ENCODE measurements around the gene LYRM4.
"Not testable (repeated sequence)": the region's sequence is repeated elsewhere in the genome, so short reads cannot be mapped to it uniquely, and the experiment has no call there.

Gene LYRM4

DNA sequence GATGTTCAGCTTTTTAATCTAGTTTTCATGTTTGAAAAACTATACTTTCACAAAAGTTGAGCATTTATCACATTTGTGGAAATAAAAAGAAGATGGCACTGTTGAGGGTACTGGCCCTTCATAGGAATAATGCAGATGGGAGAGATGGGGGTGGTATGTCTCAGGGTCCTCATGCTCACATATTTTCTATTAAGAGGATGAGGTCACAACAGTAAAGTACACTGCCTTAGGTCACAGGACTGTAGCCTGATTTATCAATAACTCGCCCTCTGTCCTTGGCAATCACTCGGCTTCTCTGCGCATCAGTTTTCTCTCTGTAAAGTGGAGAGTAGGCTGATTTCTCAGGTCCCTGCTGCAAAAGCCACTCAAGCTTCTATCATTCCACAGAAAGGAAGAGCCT, 119.7 kb downstream of the LYRM4 start:
- no peak for DNase-seq (ENCODE audit: low spot score)

DNA sequence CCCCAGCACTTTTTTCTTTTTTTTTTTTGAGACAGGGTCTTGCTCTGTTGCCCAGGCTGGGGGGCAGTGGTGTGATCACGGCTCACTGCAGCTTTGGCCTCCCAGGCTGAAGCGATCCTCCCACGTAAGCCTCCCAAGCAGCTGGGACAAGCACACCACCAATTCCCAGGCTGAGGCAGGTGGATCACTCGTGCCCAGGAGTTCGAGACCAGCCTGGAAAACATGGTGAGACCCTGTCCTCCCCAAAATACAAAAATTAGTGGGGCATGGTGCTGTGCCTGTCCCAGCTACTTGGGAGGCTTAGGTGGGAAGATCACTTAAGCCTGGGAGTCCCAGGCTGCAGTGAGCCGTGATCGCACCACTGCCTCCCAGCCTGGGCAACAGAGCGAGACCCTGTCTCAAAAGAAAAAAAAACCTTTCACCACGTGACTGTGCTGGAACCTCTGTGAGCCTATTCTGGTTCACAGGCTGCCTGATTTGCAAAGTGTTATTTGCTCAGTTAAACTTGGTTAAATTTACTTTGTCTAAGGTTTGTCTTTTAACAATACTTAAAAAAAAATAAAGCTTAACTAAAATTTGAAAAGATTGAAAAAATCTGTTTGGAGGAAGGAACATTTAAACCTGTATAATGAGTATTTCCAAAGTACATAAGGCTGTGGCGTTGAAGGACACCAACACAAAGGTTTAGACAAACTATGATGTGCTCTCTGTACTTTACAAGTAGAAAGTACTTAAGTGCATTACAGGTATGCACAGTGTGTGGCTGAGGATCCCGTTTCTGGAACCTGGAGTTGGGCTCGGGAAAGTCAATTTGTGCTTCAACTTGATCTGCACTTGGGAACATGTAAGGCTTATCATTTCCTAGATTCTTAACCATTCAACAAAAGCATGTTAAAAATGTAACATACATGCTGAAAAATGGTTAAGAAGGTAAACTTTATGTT, 120.7 kb downstream of the LYRM4 start:
- DNase-seq (ENCODE audit: low spot score): no peak

DNA sequence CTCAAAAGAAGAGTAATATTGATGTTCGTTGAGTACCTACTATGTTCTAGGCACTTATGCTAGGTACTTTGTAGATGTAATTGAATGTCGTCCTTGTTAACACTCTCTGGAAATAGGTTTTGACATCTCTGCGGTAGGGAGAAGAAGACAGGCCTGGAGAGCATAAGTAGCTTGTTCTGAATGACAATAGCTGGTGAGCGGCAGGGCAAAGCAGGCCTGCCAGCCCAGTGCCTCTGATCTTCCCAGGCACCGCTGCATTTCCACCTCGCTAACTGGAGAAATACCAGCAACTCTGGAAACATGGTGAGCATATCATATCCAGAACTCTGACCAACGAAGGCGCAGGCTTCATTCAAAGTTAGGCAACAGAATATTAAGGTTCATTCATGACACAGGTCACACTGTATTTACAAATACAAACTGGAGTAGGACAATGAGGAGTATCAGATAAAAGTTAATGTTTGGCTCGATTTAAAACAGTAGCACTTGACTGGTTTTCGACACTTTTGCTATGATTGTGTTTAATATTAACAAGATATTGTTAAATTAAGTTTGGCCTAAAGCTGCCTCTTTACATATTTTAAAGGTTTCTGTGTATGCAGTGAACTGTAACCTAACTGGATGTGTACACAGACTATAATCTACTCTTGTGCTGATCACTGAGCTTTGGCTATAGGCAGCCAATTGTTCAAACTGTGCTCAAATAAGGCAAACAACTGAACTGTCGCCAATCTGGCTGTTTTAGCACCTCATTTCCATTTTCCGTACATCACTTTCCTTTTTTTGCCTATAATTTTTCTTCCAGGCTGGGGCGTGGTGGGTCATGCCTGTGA, 121.5 kb downstream of the LYRM4 start:
- DNase-seq (ENCODE audit: low spot score): no peak

DNA sequence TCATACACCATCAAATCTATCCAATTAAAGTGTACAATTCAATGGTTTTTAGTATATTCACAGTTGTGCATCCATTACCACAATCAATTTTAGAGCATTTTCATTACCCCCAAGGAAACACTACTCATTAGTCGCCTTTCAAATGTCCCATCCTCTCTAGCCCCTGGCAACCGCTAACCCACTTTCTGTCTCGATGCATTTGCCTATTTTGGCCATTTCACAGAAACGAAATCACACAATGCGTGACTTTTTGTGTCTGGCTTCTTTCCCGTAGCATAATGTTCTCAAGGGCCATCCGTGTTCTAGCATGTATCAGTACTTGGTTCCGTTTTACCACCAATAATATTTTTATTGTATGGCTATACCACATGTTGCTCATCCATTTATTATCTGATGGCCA, 123.9 kb downstream of the LYRM4 start:
- no peak for DNase-seq (ENCODE audit: low spot score)

DNA sequence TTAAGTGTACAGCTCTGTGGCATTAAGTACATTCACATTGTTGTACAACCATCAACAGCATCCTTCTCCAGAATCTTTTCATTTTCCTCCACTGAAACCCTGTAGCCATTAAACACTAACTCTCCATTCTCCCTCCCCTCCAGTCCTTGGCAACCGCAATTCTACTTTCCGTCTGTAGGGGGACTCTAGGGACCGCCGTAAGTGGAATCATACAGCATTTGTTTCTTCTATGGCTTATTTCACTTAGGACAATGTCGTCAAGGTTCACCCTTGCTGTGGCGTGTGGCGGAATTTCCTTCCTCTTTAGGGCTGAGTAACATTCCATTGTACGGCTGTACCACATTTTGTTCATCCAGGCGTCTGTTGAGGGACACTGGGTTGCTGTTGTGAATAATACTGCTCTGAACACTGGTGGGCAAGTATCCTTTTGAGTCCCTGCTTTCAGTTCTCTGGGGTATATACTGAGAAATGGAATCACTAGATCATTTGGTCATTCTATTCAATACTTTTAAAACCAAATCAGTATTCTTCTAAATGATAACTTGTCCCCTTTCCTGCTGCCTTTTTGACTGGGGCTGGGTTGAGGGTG, 124.9 kb downstream of the LYRM4 start:
- no peak for DNase-seq (ENCODE audit: low spot score)

DNA sequence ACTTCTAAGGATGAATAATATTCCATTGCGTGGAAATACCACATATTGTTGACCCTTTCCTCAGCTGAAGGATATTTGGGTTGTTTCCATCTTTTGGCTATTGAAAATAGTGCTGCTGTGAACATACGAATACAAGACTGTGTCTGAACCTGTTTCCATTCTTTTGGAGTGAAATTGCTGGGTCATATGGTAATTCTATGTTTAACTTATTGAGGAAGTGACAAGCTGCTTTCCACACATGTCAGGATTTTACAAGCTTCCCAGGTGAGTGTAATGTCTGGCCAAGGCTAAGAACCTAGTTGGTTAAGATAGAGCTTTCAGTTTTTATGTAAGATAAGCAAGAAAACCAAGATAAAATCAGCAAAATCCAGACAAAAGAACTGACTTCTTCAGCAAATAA, 126.8 kb downstream of the LYRM4 start:
- DNase-seq (ENCODE audit: low spot score): no peak

DNA sequence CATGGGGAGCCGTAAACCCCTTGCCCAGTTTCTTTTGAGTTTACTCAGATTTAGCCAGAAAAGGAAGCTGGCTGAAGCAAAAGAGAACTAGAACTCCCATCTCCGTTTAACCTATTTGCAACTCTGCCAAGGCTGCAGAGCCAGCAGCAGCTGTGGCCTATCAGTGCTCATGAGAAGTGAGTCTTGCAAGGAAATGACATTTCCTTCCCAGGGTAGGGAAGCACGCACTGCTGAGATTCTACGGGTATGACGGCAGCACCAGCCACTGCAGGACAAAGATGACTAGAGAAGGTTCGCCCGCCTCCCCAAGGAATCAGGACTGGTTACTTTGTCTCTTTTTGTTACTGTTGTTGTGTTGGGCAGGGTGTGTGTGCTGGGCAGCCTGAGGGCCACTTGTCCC, 128.0 kb downstream of the LYRM4 start:
- peak; percentile 79 for DNase-seq (ENCODE audit: low spot score)

DNA sequence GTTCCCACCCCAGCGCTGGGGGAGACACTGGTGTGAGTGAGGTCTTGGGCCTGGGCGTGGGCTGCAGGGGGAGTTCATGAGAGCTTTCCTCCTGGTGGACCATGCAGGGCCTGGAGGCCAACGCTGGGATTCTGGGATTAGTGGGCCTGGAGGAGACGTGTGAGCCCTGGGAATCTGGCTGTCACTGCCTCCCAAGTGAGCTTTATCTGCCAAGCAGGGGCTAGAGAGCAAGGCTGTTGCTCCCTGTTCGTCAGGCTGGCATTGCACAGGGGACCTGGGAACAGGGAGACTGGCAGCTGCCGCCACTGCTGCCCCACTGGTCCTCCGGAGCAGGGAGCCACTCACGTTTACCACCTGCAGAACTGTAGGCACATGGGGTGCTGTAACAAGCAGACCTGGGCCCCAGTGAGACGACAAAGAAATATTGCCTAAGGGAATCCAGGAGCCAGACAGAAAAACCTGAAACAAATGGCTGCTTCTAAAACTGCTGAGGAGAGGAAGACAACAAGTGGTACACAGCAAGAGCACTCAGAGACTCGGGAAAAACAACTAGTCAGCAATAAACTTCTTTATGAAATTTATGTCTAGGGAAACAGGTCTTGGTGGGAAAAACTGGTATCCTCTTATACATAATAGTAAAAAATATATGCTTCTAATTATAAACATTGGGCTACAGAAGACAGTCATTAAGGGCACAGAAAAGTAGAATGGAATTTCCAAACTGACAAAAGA, 130.4 kb downstream of the LYRM4 start:
- DNase-seq (ENCODE audit: low spot score): no peak

DNA sequence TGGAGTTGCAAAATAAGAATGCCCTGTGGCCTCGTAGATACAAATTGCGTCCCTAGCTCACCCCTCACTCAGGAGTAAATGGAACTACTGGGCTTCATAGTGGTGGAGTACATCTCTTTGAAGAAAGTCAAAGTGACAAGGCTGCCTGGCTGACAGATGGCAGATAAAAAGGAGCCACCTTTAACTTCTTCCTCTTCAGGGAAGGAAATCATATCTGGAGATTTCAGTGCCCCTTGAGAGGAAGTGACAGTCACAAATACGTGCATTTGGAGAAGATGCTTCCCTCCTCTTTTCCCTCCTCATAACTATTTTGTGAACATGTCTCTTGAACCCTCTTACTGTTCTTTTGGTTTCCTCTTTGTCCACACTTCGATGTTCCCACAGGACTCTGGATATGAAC, 132.4 kb downstream of the LYRM4 start:
- DNase-seq (ENCODE audit: low spot score): no peak

DNA sequence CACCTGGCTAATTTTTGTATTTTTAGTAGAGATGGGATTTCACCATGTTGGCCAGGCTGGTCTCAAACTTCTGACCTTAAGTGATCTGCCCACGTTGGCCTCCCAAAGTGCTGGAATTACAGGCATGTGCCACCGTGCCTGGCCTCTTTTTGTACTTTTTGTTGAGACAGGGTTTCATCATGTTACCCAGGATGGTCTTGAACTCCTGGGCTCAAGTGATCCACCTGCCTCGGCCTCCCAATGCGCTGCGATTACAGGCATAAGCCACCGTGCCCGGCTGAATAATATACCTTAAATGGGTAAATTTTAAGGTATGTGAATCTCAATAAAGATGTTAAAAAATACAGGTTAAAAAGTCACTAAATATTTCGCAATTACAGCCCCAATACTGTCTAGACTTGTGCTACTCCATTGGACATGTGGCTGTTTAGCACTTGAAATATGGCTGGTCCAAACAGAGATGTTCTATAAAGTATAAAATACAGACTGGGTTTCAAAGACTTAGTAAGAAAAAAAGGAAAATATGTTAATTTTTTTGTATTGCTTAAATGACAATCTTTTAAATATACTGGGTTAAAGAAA, 133.6 kb downstream of the LYRM4 start:
- DNase-seq (ENCODE audit: low spot score): no peak

DNA sequence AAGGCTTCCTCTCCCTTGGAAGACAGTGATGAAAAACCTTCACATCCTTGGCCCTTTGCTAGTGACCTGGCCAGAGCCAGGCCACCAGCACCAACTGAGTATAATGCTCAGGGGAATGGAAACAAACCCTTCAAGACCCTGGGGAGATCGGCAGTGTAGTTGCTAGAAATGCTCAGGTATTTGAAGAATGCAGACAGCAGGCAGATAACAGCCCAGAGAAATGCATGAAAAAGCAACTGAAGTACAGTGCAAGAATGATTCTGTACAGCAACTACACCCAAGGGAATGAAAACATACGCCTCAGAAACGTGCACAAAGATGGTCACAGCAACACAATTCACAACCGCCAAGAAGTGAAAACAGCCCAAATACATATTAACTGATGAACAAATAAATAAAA, 134.5 kb downstream of the LYRM4 start:
- peak; percentile 55 for DNase-seq (ENCODE audit: low spot score)

DNA sequence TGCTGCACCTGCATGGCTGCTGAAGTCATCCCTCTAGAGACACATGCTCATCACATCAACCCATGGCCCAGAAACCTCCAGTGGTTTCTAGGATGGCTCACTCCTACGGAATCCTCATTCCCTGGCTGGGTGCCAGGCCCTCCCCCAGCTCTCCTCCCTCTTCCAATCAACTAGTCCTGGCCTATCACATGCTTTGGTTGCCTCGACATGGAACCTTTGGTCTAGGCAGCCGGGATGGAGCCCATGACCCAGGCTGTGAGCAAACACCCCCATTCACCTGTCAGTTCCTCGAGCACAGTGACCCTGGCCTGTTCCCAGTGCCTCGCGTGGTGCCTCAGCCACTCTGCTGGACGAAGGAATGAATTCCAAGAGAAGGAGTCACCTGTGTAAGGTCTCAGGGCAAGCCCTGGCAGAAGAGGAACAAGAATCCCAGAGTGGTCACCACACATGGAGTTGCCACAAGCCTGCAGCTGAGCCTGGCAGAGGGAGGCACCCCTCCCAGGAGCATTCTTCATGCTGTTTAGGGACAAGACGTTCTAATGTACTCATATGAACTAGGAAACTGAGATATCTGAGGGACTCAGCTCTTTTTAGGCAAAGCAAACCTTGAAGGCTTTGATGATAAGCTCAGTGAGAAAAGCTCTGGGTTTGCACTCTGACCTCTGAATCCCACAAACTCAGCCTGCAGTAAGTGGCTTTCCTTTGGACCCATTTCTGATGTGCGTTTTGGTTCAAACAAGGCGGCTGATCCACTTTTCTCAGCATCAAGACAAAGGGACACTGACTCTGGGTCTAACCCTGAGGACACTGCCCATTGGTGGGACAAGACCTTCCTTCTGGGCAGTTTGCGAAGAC, 135.4 kb downstream of the LYRM4 start:
- DNase-seq (ENCODE audit: low spot score): peak; percentile 30

DNA sequence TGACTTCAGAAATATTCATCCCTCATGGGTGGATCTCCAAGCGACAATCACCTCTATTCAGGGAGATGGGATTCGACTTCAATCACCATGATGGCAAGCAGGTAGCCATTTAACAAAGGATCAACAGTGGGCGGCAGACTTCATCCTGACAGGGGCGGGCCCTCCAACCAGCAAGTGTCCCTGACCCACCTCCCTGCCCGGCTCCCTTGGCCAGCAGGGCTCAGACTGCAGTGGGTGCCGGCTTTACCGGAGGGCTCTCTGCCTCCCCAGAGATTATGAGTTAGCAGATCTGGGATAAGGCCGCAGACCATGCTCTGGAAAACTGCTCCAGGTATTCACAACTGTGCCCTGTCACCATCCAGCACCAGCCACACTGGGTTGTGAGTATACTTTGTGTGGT, 136.2 kb downstream of the LYRM4 start:
- DNase-seq (ENCODE audit: low spot score): no peak

DNA sequence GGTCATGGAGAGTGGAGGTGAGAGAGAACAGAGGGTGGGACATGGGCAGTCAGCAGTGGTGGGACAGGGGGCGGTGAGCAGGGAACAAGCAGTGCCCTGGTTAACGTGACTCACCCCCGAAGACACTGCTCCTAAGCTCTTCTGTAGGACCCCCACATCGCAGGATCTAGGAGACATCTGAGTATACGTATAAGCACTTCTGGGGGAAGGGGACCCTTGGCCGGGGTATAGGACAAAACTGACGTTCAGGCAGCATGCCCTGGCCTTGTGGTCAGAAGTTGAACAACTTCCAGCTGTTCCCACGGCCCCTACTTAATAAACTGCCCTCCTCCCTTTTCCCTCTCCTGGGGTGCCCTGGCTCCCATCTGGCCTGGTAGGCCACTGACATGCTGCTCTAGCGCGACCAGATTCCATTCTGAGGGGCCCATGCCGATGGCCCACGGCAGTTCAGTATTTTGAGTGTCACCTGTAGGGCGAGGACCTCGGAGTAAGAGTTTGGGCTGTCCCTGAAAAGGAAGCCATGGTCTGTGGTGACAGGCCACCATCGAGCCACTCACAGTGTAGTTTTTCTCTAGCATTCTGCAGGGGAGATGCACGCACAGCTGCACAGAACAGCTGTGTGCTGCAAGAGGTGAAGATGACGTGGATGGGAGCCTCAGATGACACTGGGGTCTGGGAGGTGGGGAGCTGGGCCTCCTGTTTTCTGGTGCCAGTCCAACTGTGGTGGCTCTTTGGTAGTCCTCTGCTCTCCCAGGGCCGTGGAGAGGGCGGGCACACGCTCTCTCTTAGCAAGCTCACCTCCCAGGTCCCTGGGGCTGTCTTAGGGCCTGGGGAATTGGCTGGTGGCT, 137.2 kb downstream of the LYRM4 start:
- no peak for DNase-seq (ENCODE audit: low spot score)

DNA sequence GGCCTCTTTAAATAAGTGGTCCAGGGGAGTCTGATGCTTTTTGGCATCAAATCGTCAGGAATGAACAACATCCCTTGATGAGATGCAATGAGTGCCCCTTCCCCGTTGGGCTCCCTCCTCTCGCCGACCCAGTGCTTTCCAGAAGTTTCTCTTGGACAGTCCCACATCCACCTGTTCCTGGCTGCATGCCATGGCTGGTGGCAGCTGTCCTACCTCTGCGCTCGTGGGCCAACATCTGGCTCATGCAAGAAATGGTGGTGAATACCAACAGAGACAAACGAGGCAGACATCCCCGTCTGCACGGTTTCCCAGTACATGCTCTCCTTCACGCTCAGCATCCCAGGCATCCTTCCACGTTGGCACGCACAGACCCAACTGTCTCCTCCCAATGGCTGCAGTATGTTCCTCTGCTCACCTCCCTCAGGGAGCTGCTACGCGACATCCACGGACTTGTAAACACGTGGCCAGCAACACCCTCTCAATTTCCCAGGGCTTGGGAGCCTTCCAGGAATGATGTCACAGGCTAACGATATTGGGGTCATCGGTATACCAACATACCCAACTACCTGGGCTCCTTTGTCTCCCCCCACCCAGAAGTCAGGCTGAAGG, 138.1 kb downstream of the LYRM4 start:
- DNase-seq (ENCODE audit: low spot score): no peak

DNA sequence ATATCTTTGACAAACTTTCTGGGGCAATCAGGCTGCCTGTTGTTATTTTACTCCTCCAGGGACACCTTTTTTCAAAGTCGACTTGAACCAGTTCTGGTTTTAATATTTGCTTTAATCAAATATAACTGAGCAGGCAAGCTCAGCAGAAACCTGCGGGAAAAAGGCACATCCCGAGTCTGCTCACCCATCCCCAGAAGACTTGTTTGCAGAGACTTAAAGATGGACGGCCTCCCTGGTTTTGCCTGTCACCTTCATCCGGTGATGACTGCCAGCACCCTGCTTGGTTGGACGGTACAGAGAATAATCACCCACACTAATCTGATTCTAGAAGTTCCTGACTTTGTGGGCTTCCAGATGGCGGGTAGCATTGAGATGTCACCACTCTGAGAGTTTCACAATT, 138.8 kb downstream of the LYRM4 start:
- no peak for DNase-seq (ENCODE audit: low spot score)

DNA sequence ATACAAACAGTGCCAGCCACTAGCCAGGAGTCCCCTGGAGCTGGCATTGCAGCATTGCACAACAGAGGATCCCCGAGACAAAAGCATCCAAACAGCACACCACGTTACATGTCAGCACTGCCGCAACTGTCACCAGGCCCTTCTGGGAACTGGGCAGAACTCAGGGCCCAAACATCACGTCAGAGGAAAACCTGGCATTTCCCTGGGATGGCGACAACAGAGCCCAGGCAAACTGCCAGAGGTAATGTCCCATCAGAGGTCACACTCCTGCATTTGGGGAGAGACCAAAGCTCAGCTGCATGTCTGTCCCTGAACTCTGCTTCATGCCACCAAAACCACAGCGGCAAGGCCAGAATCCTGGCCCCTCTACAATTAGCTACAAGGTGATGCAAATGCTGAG, 139.3 kb downstream of the LYRM4 start:
- DNase-seq (ENCODE audit: low spot score): no peak

DNA sequence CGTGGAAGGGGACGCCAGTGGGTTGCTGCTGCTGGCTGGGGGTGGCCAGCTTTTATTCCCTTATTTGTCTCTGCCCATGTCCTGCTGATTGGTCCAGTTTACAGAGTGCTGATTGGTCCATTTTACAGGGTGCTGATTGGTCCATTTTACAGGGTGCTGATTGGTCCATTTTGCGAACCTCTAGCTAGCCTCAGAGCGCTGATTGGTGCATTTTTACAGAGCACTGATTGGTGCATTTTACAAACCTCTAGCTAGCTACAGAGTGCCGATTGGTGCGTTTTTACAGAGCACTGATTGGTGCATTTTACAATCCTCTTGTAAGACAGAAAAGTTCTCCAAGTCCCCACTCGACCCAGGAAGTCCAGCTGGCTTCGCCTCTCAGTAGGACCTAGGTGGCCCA, 140.2 kb downstream of the LYRM4 start:
- not testable (repeated sequence) for DNase-seq (ENCODE audit: low spot score)

DNA sequence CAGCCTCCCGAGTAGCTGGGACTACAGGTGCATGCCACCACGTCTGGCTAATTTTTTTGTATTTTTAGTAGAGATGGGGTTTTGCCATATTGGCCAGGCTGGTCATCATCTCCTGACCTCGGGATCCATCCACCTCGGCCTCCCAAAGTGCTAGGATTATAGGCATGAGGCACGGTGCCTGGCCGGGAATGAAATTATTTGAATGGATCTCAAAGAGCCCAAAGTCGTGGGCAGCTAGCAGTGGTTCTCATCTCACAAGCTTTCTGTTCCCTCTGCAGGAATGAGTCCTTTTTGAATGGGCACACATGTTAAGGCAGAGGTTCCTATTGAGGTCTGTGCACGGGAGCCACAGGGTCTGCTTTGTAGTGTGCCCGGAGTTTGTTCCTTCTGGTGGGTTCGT, 140.7 kb downstream of the LYRM4 start:
- no peak for DNase-seq (ENCODE audit: low spot score)

Data from GM03348 (cell line).